ENCODE results near the gene UVSSA. TPM values are rescaled to one million over a fixed set of nuclear protein-coding genes. Genes with fewer than 3 reads are reported as not detected.
A peak's percentile ranks its signal among the peaks of the same experiment; 100 is the strongest.

UVSSA gene
- total and polyA plus RNA-seq, 8 donors: 9.2 to 30.9 (median 14.5) TPM

DNA sequence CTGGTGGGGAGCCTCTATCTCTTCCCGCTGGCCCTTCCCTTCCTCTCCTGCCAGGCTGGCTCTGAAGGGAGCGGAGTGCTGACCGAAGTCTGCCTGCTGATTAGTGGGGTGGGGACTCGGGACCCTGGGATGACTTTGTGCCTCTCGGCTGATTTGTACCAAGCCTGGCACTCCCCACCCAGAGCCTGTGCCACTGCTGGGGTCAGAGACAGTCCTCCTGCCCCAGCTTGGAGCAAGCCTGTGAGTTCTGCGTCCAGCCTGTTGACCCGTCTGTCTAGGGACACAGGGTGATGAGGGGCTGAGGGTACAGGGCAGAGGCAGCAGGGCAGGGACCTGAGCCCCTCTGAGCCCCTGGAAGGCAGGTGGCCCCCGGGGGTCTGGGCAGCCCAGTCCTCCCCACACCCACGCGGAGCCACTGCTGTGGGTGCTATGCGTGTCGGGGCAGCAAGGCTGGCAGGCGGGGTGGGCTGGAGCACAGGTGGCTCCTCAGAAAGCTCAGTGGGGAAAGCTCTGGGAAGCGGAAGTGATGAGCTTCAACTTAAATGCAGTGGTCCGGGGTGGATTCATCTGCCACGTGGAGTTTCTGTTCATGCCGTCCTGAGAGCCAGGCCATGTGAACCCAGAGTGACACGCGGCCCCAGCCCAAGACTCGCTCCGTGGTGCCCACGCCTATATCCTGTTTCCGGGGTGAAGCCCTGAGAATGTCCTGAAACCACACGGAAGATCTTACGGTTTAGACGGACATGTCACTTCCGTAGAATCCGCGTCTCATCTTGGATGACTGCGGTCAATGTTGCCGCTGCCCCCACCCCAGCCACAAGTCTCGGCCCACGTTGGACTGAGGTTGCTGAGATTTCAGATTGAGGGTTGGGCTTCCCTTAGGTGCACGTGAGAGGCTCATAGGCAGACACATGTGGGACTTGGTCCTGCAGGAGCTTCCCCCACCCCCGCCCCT is 21.1 kb upstream of the UVSSA start:
- FAIRE-seq: no peak
- intact Hi-C loops (cut with DNase I): no loop called here
- H3K27me3 ChIP-seq: no peaks in the 10 kb centered on the region
- H3K36me3 ChIP-seq: peaks cover 3 to 15% (median 11%) of the 10 kb centered on the region in 3 donors
- no peak overlapping the region for H3K4me3 ChIP-seq
- WGBS, 2 donors: 90 to 94% methylated on average over 35 of the region's 35 CpGs
- H3K27ac ChIP-seq: no peak overlapping the region
- ATAC-seq: no peak
- peak in 2 of 6 donors; percentile 14 to 67 for DNase-seq
- no peaks in the 10 kb centered on the region for H3K4me1 ChIP-seq
- TF ChIP-seq, protein P1, sequence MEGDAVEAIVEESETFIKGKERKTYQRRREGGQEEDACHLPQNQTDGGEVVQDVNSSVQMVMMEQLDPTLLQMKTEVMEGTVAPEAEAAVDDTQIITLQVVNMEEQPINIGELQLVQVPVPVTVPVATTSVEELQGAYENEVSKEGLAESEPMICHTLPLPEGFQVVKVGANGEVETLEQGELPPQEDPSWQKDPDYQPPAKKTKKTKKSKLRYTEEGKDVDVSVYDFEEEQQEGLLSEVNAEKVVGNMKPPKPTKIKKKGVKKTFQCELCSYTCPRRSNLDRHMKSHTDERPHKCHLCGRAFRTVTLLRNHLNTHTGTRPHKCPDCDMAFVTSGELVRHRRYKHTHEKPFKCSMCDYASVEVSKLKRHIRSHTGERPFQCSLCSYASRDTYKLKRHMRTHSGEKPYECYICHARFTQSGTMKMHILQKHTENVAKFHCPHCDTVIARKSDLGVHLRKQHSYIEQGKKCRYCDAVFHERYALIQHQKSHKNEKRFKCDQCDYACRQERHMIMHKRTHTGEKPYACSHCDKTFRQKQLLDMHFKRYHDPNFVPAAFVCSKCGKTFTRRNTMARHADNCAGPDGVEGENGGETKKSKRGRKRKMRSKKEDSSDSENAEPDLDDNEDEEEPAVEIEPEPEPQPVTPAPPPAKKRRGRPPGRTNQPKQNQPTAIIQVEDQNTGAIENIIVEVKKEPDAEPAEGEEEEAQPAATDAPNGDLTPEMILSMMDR (IDR thresholded peaks at IDR 0.05): no peak
- no peaks in the 10 kb centered on the region for H3K9me3 ChIP-seq

DNA sequence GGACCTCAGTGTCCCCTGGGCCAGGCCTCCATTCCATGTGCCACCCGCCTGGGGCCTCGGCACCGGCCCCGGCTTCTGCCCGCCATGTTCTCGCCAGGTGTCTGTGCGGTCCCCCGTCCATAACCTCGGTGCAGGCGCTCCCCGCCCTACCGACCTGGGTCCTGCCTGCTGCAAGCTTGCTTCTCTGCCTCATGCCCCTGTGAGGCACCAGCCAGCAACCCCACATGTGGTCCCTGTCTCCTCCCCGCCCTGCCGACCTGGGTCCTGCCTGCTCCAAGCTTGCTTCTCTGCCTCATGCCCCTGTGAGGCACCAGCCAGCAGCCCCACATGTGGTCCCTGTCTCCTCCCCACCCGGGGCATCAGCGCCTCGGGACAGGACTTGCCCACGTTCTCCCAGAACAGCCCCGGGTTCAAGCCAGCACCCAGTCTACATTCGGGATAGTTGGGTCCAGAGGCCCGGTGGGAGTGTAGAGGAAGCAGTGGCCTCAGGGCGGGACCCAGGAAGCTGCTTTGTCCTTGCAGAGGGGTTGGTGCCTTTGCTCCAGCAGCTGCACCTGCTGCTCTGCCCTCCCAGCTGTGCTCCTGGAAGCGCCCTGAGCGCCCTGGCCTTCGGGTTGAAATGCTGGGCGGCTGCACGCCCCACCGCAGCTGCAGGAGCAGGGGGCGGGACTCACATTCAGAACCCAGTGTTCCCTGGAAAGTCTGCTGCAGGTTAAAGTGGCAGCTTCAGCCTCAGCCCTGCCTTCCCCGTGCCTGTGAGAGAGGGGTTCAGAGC is 20.1 kb upstream of the UVSSA start:
- H3K4me1 ChIP-seq: no peaks in the 10 kb centered on the region
- H3K4me3 ChIP-seq: no peak overlapping the region
- TF ChIP-seq, protein P1 (IDR thresholded peaks at IDR 0.05): no peak
- no peaks in the 10 kb centered on the region for H3K9me3 ChIP-seq
- DNase-seq (peak in 2 of 6 donors; percentile 33 to 72), ATAC-seq (no peak), FAIRE-seq (no peak)
- intact Hi-C loops (cut with DNase I): no loop called here
- no peaks in the 10 kb centered on the region for H3K27me3 ChIP-seq
- peaks cover 3 to 15% (median 11%) of the 10 kb centered on the region in 3 donors for H3K36me3 ChIP-seq
- 93 to 96% methylated on average over 27 to 30 of the region's 30 CpGs for WGBS, 2 donors
- no peak overlapping the region for H3K27ac ChIP-seq

DNA sequence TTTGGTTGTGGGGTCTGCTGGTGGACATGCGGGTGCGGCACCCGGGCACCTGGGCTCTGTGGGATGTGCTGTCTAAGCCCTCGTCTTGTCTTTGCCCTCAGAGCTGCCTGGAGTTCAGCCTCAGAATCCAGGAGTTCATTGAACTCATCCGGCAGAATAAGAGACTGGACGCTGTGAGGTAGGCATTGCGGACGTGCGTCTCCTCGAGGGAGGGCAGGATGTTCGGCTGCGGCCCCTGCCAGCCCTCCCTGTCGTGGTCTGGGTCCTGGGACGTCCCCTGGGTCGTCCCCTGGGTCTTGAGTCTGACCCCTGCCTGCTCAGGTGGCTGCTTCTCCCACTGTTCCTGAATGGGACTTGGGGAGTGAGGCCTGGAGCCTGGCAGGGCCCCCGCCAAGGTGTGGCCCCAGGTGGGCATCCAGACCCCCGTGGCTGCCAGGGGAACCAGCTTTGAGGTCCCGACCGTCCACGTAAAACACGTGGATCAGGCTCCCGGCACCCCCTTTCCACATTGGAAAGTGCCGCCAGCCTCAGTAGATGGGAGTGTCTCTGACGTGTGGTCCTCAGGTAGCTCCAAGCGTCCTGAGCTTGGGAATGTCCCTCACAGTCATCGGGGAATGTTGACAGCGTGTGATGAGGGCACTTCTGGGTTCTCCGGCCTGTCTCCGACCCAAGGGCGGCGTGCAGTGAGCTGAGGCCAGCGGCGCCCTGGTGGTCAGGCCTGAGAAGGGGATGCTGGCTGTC is 19.3 kb upstream of the UVSSA start:
- Histone ChIP-seq H3K9me3 (no peaks in the 10 kb centered on the region), H3K4me1 (no peaks in the 10 kb centered on the region), H3K27ac (no peak overlapping the region), H3K27me3 (no peaks in the 10 kb centered on the region), H3K36me3 (peaks cover 3 to 15% (median 13%) of the 10 kb centered on the region in 3 donors), H3K4me3 (no peak overlapping the region)
- FAIRE-seq (no peak), DNase-seq (peak in 1 of 6 donors; percentile 55), ATAC-seq (no peak)
- WGBS, 2 donors: 94 to 96% methylated on average over 32 to 33 of the region's 33 CpGs
- TF ChIP-seq, protein P1 (IDR thresholded peaks at IDR 0.05): no peak
- intact Hi-C loops (cut with DNase I): no loop called here

DNA sequence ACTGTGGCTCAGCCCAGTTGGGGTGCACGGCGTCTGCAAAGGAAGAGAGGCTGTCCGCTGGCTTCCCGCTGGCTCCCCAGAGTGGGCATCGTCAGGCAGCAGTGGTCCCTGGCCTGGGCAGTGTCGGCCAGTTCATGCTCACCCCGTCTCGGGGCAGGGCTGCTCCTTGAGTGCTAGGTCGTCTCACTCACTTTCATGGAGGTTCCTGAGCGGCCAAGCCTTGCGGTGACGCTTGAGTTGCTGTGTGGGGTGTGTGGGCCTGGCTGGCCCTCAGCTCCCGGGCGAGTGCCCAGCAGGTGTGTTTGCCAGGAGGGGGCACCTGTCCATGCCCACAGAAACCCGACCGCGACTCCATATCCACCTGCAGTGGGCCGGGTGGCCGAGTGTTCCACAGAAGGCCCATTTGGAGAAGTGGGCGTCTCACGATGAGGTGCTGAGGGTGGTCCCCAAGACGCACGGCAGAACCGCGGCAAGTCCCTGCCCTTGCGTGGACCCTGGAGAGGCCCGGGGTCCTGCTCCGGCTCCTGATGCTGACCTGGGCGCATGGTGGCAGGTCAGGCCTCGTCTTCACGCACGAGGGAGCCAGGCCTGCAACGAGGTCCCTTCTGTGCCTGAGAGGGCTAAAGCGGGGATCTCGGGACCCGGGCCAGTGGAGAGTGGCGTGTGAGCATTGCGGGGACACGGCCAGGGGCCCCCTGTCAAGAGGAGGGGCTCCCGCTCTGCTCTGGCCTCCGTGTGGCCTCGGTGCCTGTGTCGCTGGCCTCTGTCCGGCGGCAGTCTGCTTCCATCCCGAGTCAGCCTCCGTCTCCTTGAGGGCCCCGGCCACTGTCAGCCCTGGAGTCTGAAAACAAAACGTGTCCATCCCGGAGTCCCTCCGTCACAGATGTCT is 18.5 kb upstream of the UVSSA start:
- H3K27me3 ChIP-seq: no peaks in the 10 kb centered on the region
- peaks cover 3 to 17% (median 13%) of the 10 kb centered on the region in 3 donors for H3K36me3 ChIP-seq
- intact Hi-C loops (cut with DNase I): no loop called here
- TF ChIP-seq, protein P1 (IDR thresholded peaks at IDR 0.05): no peak
- no peak overlapping the region for H3K27ac ChIP-seq
- H3K4me1 ChIP-seq: no peaks in the 10 kb centered on the region
- DNase-seq: peak in 2 of 6 donors; percentile 9 to 72
- ATAC-seq: no peak
- no peaks in the 10 kb centered on the region for H3K9me3 ChIP-seq
- no peak for FAIRE-seq
- WGBS, 2 donors: 93 to 94% methylated on average over 51 of the region's 51 CpGs
- no peak overlapping the region for H3K4me3 ChIP-seq

All from pancreas (tissue), 10 donors.